Uterus (tissue), 4 donors: ENCODE results near the gene PSMD1. TPM values are rescaled to one million over a fixed set of nuclear protein-coding genes. Genes with fewer than 3 reads are reported as not detected.

Source experiments
- DNase-seq, 2 donors: peaks; one replicate each; pipeline ENCODE4 v3.0.0-alpha.2; 2019 to 2020
- H3K27ac ChIP-seq, 2 donors: fragments of 200-600 bp; sonication (generic); 1 replicate in 1 of 2; 2 replicates in 1 of 2; pipeline ENCODE4 v1.5.1; 2016 to 2018
- H3K27me3 ChIP-seq, 2 donors: fragments of 200-600 bp; sonication (generic); one replicate each; pipeline ENCODE4 v1.5.1; 2018 to 2019; ENCODE audit warnings: control low read depth in 1 of 2
- H3K36me3 ChIP-seq, 2 donors: fragments of 200-600 bp; sonication (generic); one replicate each; pipeline ENCODE4 v1.5.1; 2019; ENCODE audit warnings: control low read depth in 1 of 2
- H3K4me1 ChIP-seq, 2 donors: fragments of 200-600 bp; sonication (generic); one replicate each; pipeline ENCODE4 v1.5.1; 2018 to 2019; ENCODE audit warnings: control low read depth in 1 of 2
- H3K4me3 ChIP-seq, 2 donors: fragments of 200-600 bp; sonication (generic); 1 replicate in 1 of 2; 2 replicates in 1 of 2; pipeline ENCODE4 v1.5.1; 2018 to 2019; ENCODE audit warnings: mild to moderate bottlenecking in 1 of 2
- H3K9me3 ChIP-seq, 2 donors: fragments of 200-600 bp; sonication (generic); one replicate each; pipeline ENCODE4 v1.5.1; 2019; ENCODE audit warnings: control low read depth in 1 of 2
- POLR2A ChIP-seq, 2 donors: fragments of 450-650 bp; IDR thresholded peaks; one replicate each; pipeline ENCODE4 v1.6.1; 2016; ENCODE audit warnings: antibody characterized with exemption in 2 of 2, mild to moderate bottlenecking in 1 of 2, moderate library complexity in 1 of 2
- intact Hi-C: fragments of 100-400 bp; cut with DNase I; formaldehyde crosslinking; loops from one replicate; pipeline ENCODE4 v1.15.1; 2023; ENCODE audit warnings: low total_unique reads
- small RNA-seq: library from RNA; depleted of rRNA; stranded (forward); fragments of <200 nt; gene quantifications from one replicate; pipeline ENCODE3, GENCODE V24; 2016
- total RNA-seq, 4 donors: library from RNA; depleted of rRNA in 3 of 4; stranded (reverse); fragments of >200 nt in 3 of 4; gene quantifications; one replicate each; pipeline versions ENCODE4 v1.1.0 to v1.2.4, GENCODE V29; 2014 to 2023
- TF ChIP-seq, protein P1 (sequence below), 4 experiments: fragments of 200-600 bp in 2 of 4; fragments of 450-650 bp in 2 of 4; sonication (generic) in 2 of 4; IDR thresholded peaks; one replicate each; pipeline ENCODE4 v1.5.1; 2016 to 2019; ENCODE audit warnings: antibody characterized with exemption in 4 of 4, mild to moderate bottlenecking in 2 of 4, moderate library complexity in 1 of 4
- donor health status: DM: yes; HTN: yes; CAD: no.

PSMD1 gene
- total RNA-seq, 4 donors from 2014 or later, result 54.4 to 96.6 (median 68.6) TPM

GRCh38 chr2:231221761-231222160, 165.1 kb downstream of the PSMD1 start:
- Histone ChIP-seq H3K36me3 (no peaks in the 10 kb centered on the region), H3K27me3 (no peaks in the 10 kb centered on the region)
- DNase-seq, result no peak

More at GRCh38 chr2:231221761-231222160, 165.1 kb downstream of the PSMD1 start:
- H3K4me1 ChIP-seq, result no peaks in the 10 kb centered on the region
- intact Hi-C loops, result loop anchor here (10.0 kb wide), 1 partner anchor 193 kb away; no protein-coding TSS in a partner anchor
- H3K27ac ChIP-seq, result peak overlapping the region; percentile 77 to 94
- H3K4me3 ChIP-seq, result no peak overlapping the region
- TF ChIP-seq POLR2A (IDR thresholded peaks at IDR 0.05), result no peak
- TF ChIP-seq, protein P1, sequence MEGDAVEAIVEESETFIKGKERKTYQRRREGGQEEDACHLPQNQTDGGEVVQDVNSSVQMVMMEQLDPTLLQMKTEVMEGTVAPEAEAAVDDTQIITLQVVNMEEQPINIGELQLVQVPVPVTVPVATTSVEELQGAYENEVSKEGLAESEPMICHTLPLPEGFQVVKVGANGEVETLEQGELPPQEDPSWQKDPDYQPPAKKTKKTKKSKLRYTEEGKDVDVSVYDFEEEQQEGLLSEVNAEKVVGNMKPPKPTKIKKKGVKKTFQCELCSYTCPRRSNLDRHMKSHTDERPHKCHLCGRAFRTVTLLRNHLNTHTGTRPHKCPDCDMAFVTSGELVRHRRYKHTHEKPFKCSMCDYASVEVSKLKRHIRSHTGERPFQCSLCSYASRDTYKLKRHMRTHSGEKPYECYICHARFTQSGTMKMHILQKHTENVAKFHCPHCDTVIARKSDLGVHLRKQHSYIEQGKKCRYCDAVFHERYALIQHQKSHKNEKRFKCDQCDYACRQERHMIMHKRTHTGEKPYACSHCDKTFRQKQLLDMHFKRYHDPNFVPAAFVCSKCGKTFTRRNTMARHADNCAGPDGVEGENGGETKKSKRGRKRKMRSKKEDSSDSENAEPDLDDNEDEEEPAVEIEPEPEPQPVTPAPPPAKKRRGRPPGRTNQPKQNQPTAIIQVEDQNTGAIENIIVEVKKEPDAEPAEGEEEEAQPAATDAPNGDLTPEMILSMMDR (IDR thresholded peaks at IDR 0.05), result no peak
- H3K9me3 ChIP-seq, result no peaks in the 10 kb centered on the region

Small RNA genes lying within 50 kb of the gene (small RNA-seq; reads per million reads assigned to genes)
- gene RNU1-93P, result not detected

Other genes starting within 250 kb of the PSMD1 start
- 100 to 1,000 TPM in 1 of 4 donors, 10 to 100 TPM in 3; 33.8 to 301 (median 67.6) TPM for gene ITM2C, start 191.9 kb upstream of the PSMD1 start, total RNA-seq
- not detected for gene GPR55, start 131.6 kb upstream of the PSMD1 start, total RNA-seq
- not detected for gene SPATA3, start 60.7 kb upstream of the PSMD1 start, total RNA-seq
- gene C2orf72, start 19.3 kb upstream of the PSMD1 start, total RNA-seq, result under 1 TPM in 1 of 4 donors, not detected in 3; 0.55 TPM
- gene HTR2B, start 68.2 kb downstream of the PSMD1 start, total RNA-seq, result 1 to 10 TPM; 2.9 to 8.6 (median 4.0) TPM
- 10 to 100 TPM; 16.8 to 47.6 (median 39.3) TPM for gene ARMC9, start 141.8 kb downstream of the PSMD1 start, total RNA-seq